Fibroblast of lung (primary cell): Measurements from ENCODE around the gene PBX4. TPM values are rescaled to one million over a fixed set of nuclear protein-coding genes. Genes with fewer than 3 reads are reported as not detected.

ENCODE experiments used
- DNase-seq, 2 donors: peaks; one replicate each; pipeline versions ENCODE4 v3.0.0 to v3.0.0-alpha.2; 2010; ENCODE audit warnings: low read depth in 2 of 2
- H2AFZ ChIP-seq: 2 replicates; pipeline ENCODE4 v1.5.1; 2012; ENCODE audit warnings: low read length, control low read depth, inconsistent platforms
- H3K27ac ChIP-seq: 2 replicates; pipeline ENCODE4 v1.5.1; 2011; ENCODE audit warnings: low read length, control low read depth; ENCODE audit not compliant: insufficient read depth
- H3K27me3 ChIP-seq: 2 replicates; pipeline ENCODE4 v1.5.1; 2011; ENCODE audit warnings: mild to moderate bottlenecking, low read length; ENCODE audit not compliant: control insufficient read depth, insufficient read depth
- H3K36me3 ChIP-seq: 2 replicates; pipeline ENCODE4 v1.5.1; 2011; ENCODE audit warnings: low read length; ENCODE audit not compliant: control insufficient read depth, insufficient read depth
- H3K4me1 ChIP-seq: 2 replicates; pipeline ENCODE4 v1.5.1; 2011; ENCODE audit warnings: low read length; ENCODE audit not compliant: control insufficient read depth, insufficient read depth; ENCODE audit errors: extremely low read depth
- H3K4me2 ChIP-seq: 2 replicates; pipeline ENCODE4 v1.5.1; 2011; ENCODE audit warnings: low read length, control low read depth; ENCODE audit not compliant: insufficient read depth; ENCODE audit errors: extremely low read depth
- H3K4me3 ChIP-seq, 4 experiments: fragments of 200-600 bp in 1 of 4; sonication (generic) in 1 of 4; replicated peaks in 1 of 4; 2 replicates each; pipeline ENCODE4 v1.5.1; 2011 to 2016; ENCODE audit warnings: low read length in 4 of 4, low read depth in 3 of 4, mild to moderate bottlenecking in 3 of 4, control low read depth in 2 of 4, inconsistent platforms in 1 of 4, mixed read lengths in 1 of 4; ENCODE audit not compliant: insufficient read depth in 1 of 4; ENCODE audit errors: control extremely low read depth in 1 of 4
- H3K79me2 ChIP-seq: 2 replicates; pipeline ENCODE4 v1.5.1; 2012; ENCODE audit warnings: mild to moderate bottlenecking, low read length, inconsistent platforms; ENCODE audit not compliant: control insufficient read depth, insufficient read depth
- H3K9ac ChIP-seq: 2 replicates; pipeline ENCODE4 v1.5.1; 2011; ENCODE audit warnings: mild to moderate bottlenecking, low read length, control low read depth; ENCODE audit not compliant: insufficient read depth
- H3K9me3 ChIP-seq: 2 replicates; pipeline ENCODE4 v1.5.1; 2012; ENCODE audit warnings: low read depth, low read length; ENCODE audit not compliant: control insufficient read depth, insufficient read depth
- H4K20me1 ChIP-seq: 2 replicates; pipeline ENCODE4 v1.5.1; 2011; ENCODE audit warnings: low read length; ENCODE audit not compliant: control insufficient read depth, insufficient read depth; ENCODE audit errors: extremely low read depth
- EZH2 ChIP-seq: IDR thresholded peaks from 2 replicates; pipeline ENCODE4 v1.5.1; 2012; ENCODE audit warnings: low read length, control low read depth, mild to moderate bottlenecking; ENCODE audit errors: missing control alignments
- polyA plus RNA-seq, 2 donors: library from polyadenylated mRNA; depleted of rRNA in 1 of 2; stranded (reverse) in 1 of 2; unstranded in 1 of 2; fragments of >200 nt; gene quantifications; 2 replicates each; pipeline ENCODE4 v1.2.1, GENCODE V29; 2011 to 2012; ENCODE audit warnings: missing spikeins in 1 of 2
- total RNA-seq: library from RNA; depleted of rRNA; stranded (reverse); fragments of >200 nt; gene quantifications from 2 replicates; pipeline ENCODE4 v1.2.1, GENCODE V29; 2014
- TF ChIP-seq, protein P1 (sequence below), 2 donors: IDR thresholded peaks in 1 of 2; conservative IDR thresholded peaks in 1 of 2; 1 replicate in 1 of 2; 2 replicates in 1 of 2; pipeline ENCODE4 v1.5.1; 2011 to 2012; ENCODE audit warnings: low read length in 2 of 2, control low read depth in 1 of 2, inconsistent platforms in 1 of 2, low read depth in 1 of 2, mild to moderate bottlenecking in 1 of 2

PBX4 gene
- total and polyA plus RNA-seq, 2 donors (not counting 1 experiment from before 2014, with no cell fraction given), result 0.39 to 1.7 TPM

DNA sequence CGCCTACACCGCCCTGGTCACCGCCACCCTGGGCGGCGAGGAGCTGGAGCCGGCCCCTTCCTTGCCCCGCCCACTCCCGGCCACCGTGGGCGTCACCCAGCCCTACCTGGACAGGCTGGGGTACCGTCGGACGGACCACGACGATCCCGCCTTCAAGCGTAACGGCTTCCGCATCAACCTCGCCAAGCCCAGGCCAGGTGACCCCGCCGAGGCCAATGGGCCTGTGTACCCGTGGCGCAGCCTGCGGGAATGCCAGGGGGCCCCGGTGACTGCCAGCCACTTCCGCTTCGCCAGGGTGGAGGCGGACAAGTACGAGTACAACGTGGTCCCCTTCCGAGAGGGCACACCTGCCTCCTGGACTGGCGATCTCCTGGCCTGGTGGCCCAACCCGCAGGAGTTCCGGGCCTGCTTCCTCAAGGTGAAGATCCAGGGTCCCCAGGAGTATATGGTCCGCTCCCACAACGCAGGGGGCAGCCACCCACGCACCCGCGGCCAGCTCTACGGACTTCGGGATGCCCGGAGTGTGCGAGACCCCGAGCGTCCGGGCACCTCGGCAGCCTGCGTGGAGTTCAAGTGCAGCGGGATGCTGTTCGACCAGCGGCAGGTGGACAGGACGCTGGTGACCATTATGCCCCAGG, 73.4 kb downstream of the PBX4 start:
- Histone ChIP-seq H4K20me1 (no peaks in the 10 kb centered on the region), H2AFZ (no peak overlapping the region)
- no peak for TF ChIP-seq EZH2
- TF ChIP-seq, protein P1, sequence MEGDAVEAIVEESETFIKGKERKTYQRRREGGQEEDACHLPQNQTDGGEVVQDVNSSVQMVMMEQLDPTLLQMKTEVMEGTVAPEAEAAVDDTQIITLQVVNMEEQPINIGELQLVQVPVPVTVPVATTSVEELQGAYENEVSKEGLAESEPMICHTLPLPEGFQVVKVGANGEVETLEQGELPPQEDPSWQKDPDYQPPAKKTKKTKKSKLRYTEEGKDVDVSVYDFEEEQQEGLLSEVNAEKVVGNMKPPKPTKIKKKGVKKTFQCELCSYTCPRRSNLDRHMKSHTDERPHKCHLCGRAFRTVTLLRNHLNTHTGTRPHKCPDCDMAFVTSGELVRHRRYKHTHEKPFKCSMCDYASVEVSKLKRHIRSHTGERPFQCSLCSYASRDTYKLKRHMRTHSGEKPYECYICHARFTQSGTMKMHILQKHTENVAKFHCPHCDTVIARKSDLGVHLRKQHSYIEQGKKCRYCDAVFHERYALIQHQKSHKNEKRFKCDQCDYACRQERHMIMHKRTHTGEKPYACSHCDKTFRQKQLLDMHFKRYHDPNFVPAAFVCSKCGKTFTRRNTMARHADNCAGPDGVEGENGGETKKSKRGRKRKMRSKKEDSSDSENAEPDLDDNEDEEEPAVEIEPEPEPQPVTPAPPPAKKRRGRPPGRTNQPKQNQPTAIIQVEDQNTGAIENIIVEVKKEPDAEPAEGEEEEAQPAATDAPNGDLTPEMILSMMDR (conservative IDR thresholded peaks at IDR 0.05 in 1 of 2, IDR thresholded peaks at IDR 0.05 in 1 of 2; ENCODE audit: low read depth in 1 of 2, low read length in 2 of 2), result no peak

DNA sequence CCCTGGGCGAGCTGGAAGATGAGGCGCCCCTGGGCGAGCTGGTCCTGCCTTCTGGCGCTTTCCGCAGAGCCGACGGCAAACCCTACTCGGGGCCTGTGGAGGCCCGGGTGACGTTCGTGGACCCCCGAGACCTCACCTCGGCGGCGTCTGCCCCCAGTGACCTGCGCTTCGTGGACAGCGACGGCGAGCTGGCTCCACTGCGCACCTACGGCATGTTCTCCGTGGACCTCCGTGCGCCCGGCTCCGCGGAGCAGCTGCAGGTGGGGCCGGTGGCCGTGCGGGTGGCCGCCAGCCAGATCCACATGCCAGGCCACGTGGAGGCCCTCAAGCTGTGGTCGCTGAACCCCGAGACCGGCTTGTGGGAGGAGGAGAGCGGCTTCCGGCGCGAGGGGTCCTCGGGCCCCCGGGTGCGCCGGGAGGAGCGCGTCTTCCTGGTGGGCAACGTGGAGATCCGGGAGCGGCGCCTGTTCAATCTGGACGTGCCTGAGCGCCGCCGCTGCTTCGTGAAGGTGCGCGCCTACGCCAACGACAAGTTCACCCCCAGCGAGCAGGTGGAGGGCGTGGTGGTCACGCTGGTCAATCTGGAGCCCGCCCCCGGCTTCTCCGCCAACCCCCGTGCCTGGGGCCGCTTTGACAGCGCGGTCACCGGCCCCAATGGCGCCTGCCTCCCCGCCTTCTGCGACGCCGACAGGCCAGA, 74.1 kb downstream of the PBX4 start:
- H3K79me2 ChIP-seq, result no peaks in the 10 kb centered on the region
- peaks cover 7% of the 10 kb centered on the region for H3K27me3 ChIP-seq
- no peak overlapping the region for H3K27ac ChIP-seq
- no peak overlapping the region for H3K4me2 ChIP-seq
- H4K20me1 ChIP-seq, result no peaks in the 10 kb centered on the region
- TF ChIP-seq, protein P1 (conservative IDR thresholded peaks at IDR 0.05 in 1 of 2, IDR thresholded peaks at IDR 0.05 in 1 of 2; ENCODE audit: low read depth in 1 of 2, low read length in 2 of 2), result no peak
- no peak for TF ChIP-seq EZH2
- no peak overlapping the region for H3K9ac ChIP-seq
- H3K36me3 ChIP-seq, result no peaks in the 10 kb centered on the region
- H2AFZ ChIP-seq, result no peak overlapping the region
- H3K9me3 ChIP-seq, result no peaks in the 10 kb centered on the region
- H3K4me1 ChIP-seq, result no peaks in the 10 kb centered on the region
- no peak overlapping the region for H3K4me3 ChIP-seq
- DNase-seq, result no peak

More for the DNA sequence above, 73.4 kb downstream of the PBX4 start:
- Histone ChIP-seq H3K4me1 (no peaks in the 10 kb centered on the region), H3K4me2 (no peak overlapping the region), H3K9me3 (no peaks in the 10 kb centered on the region), H3K36me3 (no peaks in the 10 kb centered on the region), H3K9ac (no peak overlapping the region), H3K27me3 (peaks cover 7% of the 10 kb centered on the region), H3K4me3 (no peak overlapping the region), H3K27ac (no peak overlapping the region), H3K79me2 (no peaks in the 10 kb centered on the region)
- DNase-seq, result no peak

DNA sequence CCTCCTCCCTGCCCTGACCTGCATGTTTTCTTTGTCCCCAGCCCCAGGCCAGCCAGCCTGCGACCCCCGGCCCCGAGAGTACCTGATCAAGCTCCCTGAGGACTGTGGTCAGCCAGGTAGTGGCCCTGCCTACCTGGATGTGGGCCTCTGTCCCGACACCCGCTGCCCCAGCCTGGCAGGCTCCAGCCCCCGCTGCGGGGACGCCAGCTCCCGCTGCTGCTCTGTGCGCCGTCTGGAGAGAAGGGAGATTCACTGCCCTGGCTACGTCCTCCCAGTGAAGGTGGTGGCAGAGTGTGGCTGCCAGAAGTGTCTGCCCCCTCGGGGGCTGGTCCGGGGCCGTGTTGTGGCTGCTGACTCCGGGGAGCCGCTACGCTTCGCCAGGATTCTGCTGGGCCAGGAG, 74.8 kb downstream of the PBX4 start:
- DNase-seq, result no peak
- TF ChIP-seq EZH2, result no peak
- TF ChIP-seq, protein P1 (conservative IDR thresholded peaks at IDR 0.05 in 1 of 2, IDR thresholded peaks at IDR 0.05 in 1 of 2; ENCODE audit: low read depth in 1 of 2, low read length in 2 of 2), result no peak
- no peak overlapping the region for H3K9ac ChIP-seq
- H3K4me1 ChIP-seq, result no peaks in the 10 kb centered on the region
- H3K36me3 ChIP-seq, result no peaks in the 10 kb centered on the region
- H3K4me2 ChIP-seq, result no peak overlapping the region
- H4K20me1 ChIP-seq, result no peaks in the 10 kb centered on the region
- peaks cover 7% of the 10 kb centered on the region for H3K27me3 ChIP-seq
- no peak overlapping the region for H3K4me3 ChIP-seq
- H3K27ac ChIP-seq, result no peak overlapping the region
- no peak overlapping the region for H2AFZ ChIP-seq
- H3K79me2 ChIP-seq, result no peaks in the 10 kb centered on the region
- H3K9me3 ChIP-seq, result no peaks in the 10 kb centered on the region
